Neural cell (in vitro differentiated cells): ENCODE results near the gene MTO1.
"Not testable (repeated sequence)": the region's sequence is repeated elsewhere in the genome, so short reads cannot be mapped to it uniquely, and the experiment has no call there.

Experiments
- CTCF ChIP-seq: fragments of 450-650 bp; IDR thresholded peaks from 2 replicates; pipeline ENCODE4 v1.5.1; 2014; ENCODE audit warnings: antibody characterized with exemption, mild to moderate bottlenecking, moderate library complexity; ENCODE audit not compliant: poor library complexity, severe bottlenecking
- EZH2 ChIP-seq: fragments of 200-600, 300-800 bp; shearing (Covaris generic), sonication (generic); IDR thresholded peaks from 2 replicates; pipeline ENCODE4 v1.6.1; 2014; ENCODE audit warnings: antibody characterized with exemption, low read length, borderline replicate concordance, mild to moderate bottlenecking; ENCODE audit not compliant: insufficient read depth, poor library complexity, severe bottlenecking
- RAD21 ChIP-seq: fragments of 450-650 bp; conservative IDR thresholded peaks from 2 replicates; pipeline ENCODE4 v1.6.1; 2014; ENCODE audit warnings: antibody characterized with exemption, mild to moderate bottlenecking, moderate library complexity

GRCh38 chr6:73555380-73555949 lies 93.9 kb downstream of the MTO1 start:
- not testable (repeated sequence) for TF ChIP-seq RAD21, CTCF, EZH2
